HepG2 (cell line): ENCODE data around the gene IGLL1.

ENCODE experiments used
- ASH2L ChIP-seq: fragments of 300-600, 200-600 bp; sonication (generic); IDR thresholded peaks from 2 replicates; pipeline ENCODE4 v1.7.0; 2017; ENCODE audit warnings: low read depth, mild to moderate bottlenecking, moderate library complexity, mixed read lengths, low read length; ENCODE audit not compliant: insufficient read length
- SUZ12 ChIP-seq: fragments of 150-350 bp; IDR thresholded peaks from 2 replicates; pipeline ENCODE4 v1.6.1; 2014; ENCODE audit warnings: low read depth, low read length

GRCh38 chr22:23557036-23557435, 23.1 kb downstream of the IGLL1 start:
- TF ChIP-seq ASH2L (no peak), SUZ12 (no peak)
